Keratinocyte (primary cell): ENCODE data around the gene CCT8.

Source experiments
- CTCF ChIP-seq, 3 experiments: IDR thresholded peaks in 1 of 3; conservative IDR thresholded peaks in 1 of 3; optimal IDR thresholded peaks in 1 of 3; 2 replicates in 2 of 3; 3 replicates in 1 of 3; pipeline versions ENCODE3 to v1.5.1; 2011; ENCODE audit warnings: low read length in 3 of 3, mild to moderate bottlenecking in 3 of 3, moderate library complexity in 2 of 3, control low read depth in 1 of 3, inconsistent platforms in 1 of 3; ENCODE audit not compliant: insufficient read depth in 2 of 3; ENCODE audit errors: extremely low read depth in 1 of 3
- EZH2 ChIP-seq: IDR thresholded peaks from one replicate; pipeline ENCODE4 v1.6.1; 2012; ENCODE audit warnings: inconsistent platforms, mild to moderate bottlenecking, low read length, moderate library complexity

GRCh38 chr21:29064850-29065481 is 8.5 kb downstream of the CCT8 start:
- TF ChIP-seq EZH2: no peak
- no peak for TF ChIP-seq CTCF (optimal IDR thresholded peaks at IDR 0.05 in 1 of 3, IDR thresholded peaks at IDR 0.05 in 1 of 3, conservative IDR thresholded peaks at IDR 0.05 in 1 of 3; ENCODE audit: extremely low read depth in 1 of 3, insufficient read depth in 2 of 3, low read length in 3 of 3)
